Putamen (tissue), 1 donor: ENCODE results near the gene PRLR.
"Not testable (repeated sequence)": the region's sequence is repeated elsewhere in the genome, so short reads cannot be mapped to it uniquely, and the experiment has no call there.

Experiments used
- DNase-seq: peaks from one replicate; pipeline ENCODE4 v3.0.0-alpha.2; 2016; ENCODE audit warnings: low spot score

The PRLR gene

GRCh38 chr5:35230038-35230611 is at the start of gene PRLR:
TSS of gene PRLR (minus strand) at chr5:35230487. CDS start at chr5:35089620, 140,867 bp downstream.
- DNase-seq, result no peak

- DNase-seq, result no peak
These were observed 44.7 kb upstream of the PRLR start for GRCh38 chr5:35274839-35275509.

- DNase-seq, result no peak
These were observed 38.7 kb upstream of the PRLR start for GRCh38 chr5:35269006-35269405.

- no peak for DNase-seq
These were observed 36.0 kb upstream of the PRLR start for GRCh38 chr5:35266276-35266675.

GRCh38 chr5:35264509-35264908 is 34.2 kb upstream of the PRLR start:
- no peak for DNase-seq

- DNase-seq, result no peak
These were observed 33.1 kb upstream of the PRLR start for GRCh38 chr5:35263266-35263877.

GRCh38 chr5:35253582-35253981 is 23.3 kb upstream of the PRLR start:
- DNase-seq, result no peak

- no peak for DNase-seq
These were observed 22.7 kb upstream of the PRLR start for GRCh38 chr5:35252963-35253362.

- DNase-seq, result no peak
These were observed 18.8 kb upstream of the PRLR start for GRCh38 chr5:35248843-35249780.

GRCh38 chr5:35247648-35248034 is 17.4 kb upstream of the PRLR start:
- no peak for DNase-seq

- DNase-seq, result no peak
These were observed 16.8 kb upstream of the PRLR start for GRCh38 chr5:35246900-35247647.

GRCh38 chr5:35246411-35246810 is 16.1 kb upstream of the PRLR start:
- DNase-seq, result no peak

GRCh38 chr5:35245371-35245770 is 15.1 kb upstream of the PRLR start:
- DNase-seq, result not testable (repeated sequence)

- no peak for DNase-seq
These were observed 13.9 kb upstream of the PRLR start for GRCh38 chr5:35244171-35244570.

GRCh38 chr5:35242702-35243258 is 12.5 kb upstream of the PRLR start:
- no peak for DNase-seq

GRCh38 chr5:35240892-35241291 is 10.6 kb upstream of the PRLR start:
- DNase-seq, result no peak

GRCh38 chr5:35239911-35240610 is 9.8 kb upstream of the PRLR start:
- no peak for DNase-seq

GRCh38 chr5:35239476-35239875 is 9.2 kb upstream of the PRLR start:
- no peak for DNase-seq

GRCh38 chr5:35237580-35238376 is 7.5 kb upstream of the PRLR start:
- no peak for DNase-seq

- no peak for DNase-seq
These were observed 6.5 kb upstream of the PRLR start for GRCh38 chr5:35236770-35237169.
